Measurements from ENCODE around the gene ARHGAP30. TPM values are rescaled to one million over a fixed set of nuclear protein-coding genes. Genes with fewer than 3 reads are reported as not detected.

The ARHGAP30 gene
- polyA plus RNA-seq, 1 of the 3 experiments (the other 2 are of a cell fraction), result not detected

- Histone ChIP-seq H3K27ac (ENCODE audit: low read depth in 2 of 2, low read length in 1 of 2) (no peak overlapping the region), H3K4me2 (no peak overlapping the region), H3K27me3 (ENCODE audit: insufficient read depth) (no peaks in the 10 kb centered on the region), H3F3A (replicated peaks; ENCODE audit: insufficient read depth) (peaks cover 5% of the 10 kb centered on the region), H3K36me3 (replicated peaks in 1 of 2; ENCODE audit: control insufficient read depth in 1 of 2, insufficient read depth in 2 of 2, low read length in 1 of 2) (no peaks in the 10 kb centered on the region), H3K79me2 (ENCODE audit: insufficient read depth) (peaks cover 10% of the 10 kb centered on the region), H3K9me2 (no peaks in the 10 kb centered on the region), H3K4me1 (ENCODE audit: control insufficient read depth in 1 of 2, insufficient read depth in 2 of 2, low read depth in 1 of 2, low read length in 1 of 2) (peaks cover 0 to 7% of the 10 kb centered on the region in 2 experiments; a peak in 2 of 4 replicates), H3K9ac (no peak overlapping the region), H3K4me3 (ENCODE audit: low read depth in 2 of 2, low read length in 1 of 2) (no peak overlapping the region), H3K9me3 (no peaks in the 10 kb centered on the region), H2AFZ (ENCODE audit: low read depth) (no peak overlapping the region), H4K20me1 (ENCODE audit: insufficient read depth) (no peaks in the 10 kb centered on the region)
- CTCF ChIA-PET, result no interaction called here
- POLR2A ChIA-PET, result no interaction called here
- DNase-seq, result no peak
- WGBS (ENCODE audit: low lambda C conversion rate), result 77% methylated on average over 4 of the region's 5 CpGs
- TF ChIP-seq SIN3A (IDR thresholded peaks at IDR 0.05; ENCODE audit: borderline replicate concordance, low read depth, low read length) (no peak), RCOR1 (IDR thresholded peaks at IDR 0.05; ENCODE audit: low read length) (no peak), YY1 (IDR thresholded peaks at IDR 0.05; ENCODE audit: low read depth) (no peak), PBX3 (IDR thresholded peaks at IDR 0.05) (no peak), JUND (IDR thresholded peaks at IDR 0.05) (no peak), EP300 (IDR thresholded peaks at IDR 0.05; ENCODE audit: borderline replicate concordance in 1 of 2, low read depth in 1 of 2, low read length in 1 of 2) (no peak)
Measured at GRCh38 chr1:161048949-161049722, 20.6 kb downstream of the ARHGAP30 start.

- Histone ChIP-seq H4K20me1 (ENCODE audit: insufficient read depth) (no peaks in the 10 kb centered on the region), H3K4me1 (ENCODE audit: control insufficient read depth in 1 of 2, insufficient read depth in 2 of 2, low read depth in 1 of 2, low read length in 1 of 2) (peaks cover 0 to 7% of the 10 kb centered on the region in 2 experiments; a peak in 2 of 4 replicates), H3K4me2 (no peak overlapping the region), H3K27ac (ENCODE audit: low read depth in 2 of 2, low read length in 1 of 2) (no peak overlapping the region), H3K4me3 (ENCODE audit: low read depth in 2 of 2, low read length in 1 of 2) (no peak overlapping the region), H3K9me3 (no peaks in the 10 kb centered on the region), H3K36me3 (replicated peaks in 1 of 2; ENCODE audit: control insufficient read depth in 1 of 2, insufficient read depth in 2 of 2, low read length in 1 of 2) (peaks cover 3 to 5% of the 10 kb centered on the region in 2 experiments), H3K27me3 (ENCODE audit: insufficient read depth) (no peaks in the 10 kb centered on the region), H2AFZ (ENCODE audit: low read depth) (no peak overlapping the region), H3K9me2 (no peaks in the 10 kb centered on the region), H3F3A (replicated peaks; ENCODE audit: insufficient read depth) (peaks cover 5% of the 10 kb centered on the region), H3K9ac (no peak overlapping the region), H3K79me2 (ENCODE audit: insufficient read depth) (peaks cover 22% of the 10 kb centered on the region)
- CTCF ChIA-PET, result interaction anchor here (1.0 to 3.2 kb wide), 3 partner anchors 9 to 49 kb away, joined by 3 to 26 read pairs (median 6); partner anchors contain the start of gene TSTD1
- no peak for DNase-seq
- POLR2A ChIA-PET, result interaction anchor here (0.8 to 3.2 kb wide), 2 partner anchors 15 to 70 kb away, joined by 3 to 12 read pairs; partner anchors contain the start of genes NIT1 and PFDN2
- WGBS (ENCODE audit: low lambda C conversion rate), result 89% methylated on average over 7 of the region's 18 CpGs
- TF ChIP-seq TEAD4 (IDR thresholded peaks at IDR 0.05; ENCODE audit: borderline replicate concordance, insufficient read depth) (no peak), FOXJ3 (CRISPR knock-in tag; IDR thresholded peaks at IDR 0.05) (no peak), SIN3A (IDR thresholded peaks at IDR 0.05; ENCODE audit: borderline replicate concordance, low read depth, low read length) (no peak), GABPA (IDR thresholded peaks at IDR 0.05; ENCODE audit: low read depth) (no peak), FOXM1 (IDR thresholded peaks at IDR 0.05; ENCODE audit: low read depth) (no peak), TAF1 (IDR thresholded peaks at IDR 0.05; ENCODE audit: borderline replicate concordance, low read depth, low read length) (no peak), EZH2phosphoT487 (IDR thresholded peaks at IDR 0.05; ENCODE audit: borderline replicate concordance, low read depth) (no peak)
Measured at GRCh38 chr1:161047436-161048420, 22.0 kb downstream of the ARHGAP30 start.

Measured in SK-N-SH (cell line).